GM19240 (cell line): ENCODE measurements around the gene CDCA4.

Experiments
- DNase-seq: peaks from one replicate; pipeline ENCODE4 v3.0.0; 2011; ENCODE audit warnings: low spot score; ENCODE audit not compliant: insufficient read length

The CDCA4 gene

DNA sequence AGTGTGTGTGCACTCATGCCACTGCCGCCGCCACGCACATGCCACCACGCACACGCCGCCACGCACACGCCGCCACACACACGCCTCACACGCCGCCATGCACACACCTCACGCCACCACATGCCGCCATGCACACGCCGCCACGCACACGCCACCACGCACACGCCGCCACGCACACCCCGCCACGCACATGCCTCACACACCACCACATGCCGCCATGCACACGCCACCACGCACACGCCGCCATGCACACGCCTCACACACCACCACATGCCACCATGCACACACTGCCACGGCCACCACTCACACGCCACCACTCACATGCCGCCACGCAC lies 29.0 kb downstream of the CDCA4 start:
- no peak for DNase-seq

DNA sequence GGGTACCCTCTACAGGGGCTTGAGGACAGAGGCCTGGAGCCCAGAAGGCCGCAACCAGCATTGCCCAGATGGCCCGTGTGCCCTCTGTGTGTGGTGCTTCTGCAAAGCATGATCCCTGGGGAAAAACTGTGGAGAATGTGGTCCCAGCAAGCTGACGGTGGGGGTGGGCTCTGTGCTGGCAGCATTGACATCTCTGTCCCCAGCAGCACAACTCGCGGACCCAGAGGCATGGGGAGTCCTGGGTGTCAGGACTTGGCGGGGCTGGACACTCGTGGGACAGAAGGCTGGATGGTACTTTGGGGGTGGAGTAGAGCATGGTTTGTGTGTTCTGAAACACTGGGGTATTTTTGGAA lies 31.0 kb downstream of the CDCA4 start:
- DNase-seq, result no peak

DNA sequence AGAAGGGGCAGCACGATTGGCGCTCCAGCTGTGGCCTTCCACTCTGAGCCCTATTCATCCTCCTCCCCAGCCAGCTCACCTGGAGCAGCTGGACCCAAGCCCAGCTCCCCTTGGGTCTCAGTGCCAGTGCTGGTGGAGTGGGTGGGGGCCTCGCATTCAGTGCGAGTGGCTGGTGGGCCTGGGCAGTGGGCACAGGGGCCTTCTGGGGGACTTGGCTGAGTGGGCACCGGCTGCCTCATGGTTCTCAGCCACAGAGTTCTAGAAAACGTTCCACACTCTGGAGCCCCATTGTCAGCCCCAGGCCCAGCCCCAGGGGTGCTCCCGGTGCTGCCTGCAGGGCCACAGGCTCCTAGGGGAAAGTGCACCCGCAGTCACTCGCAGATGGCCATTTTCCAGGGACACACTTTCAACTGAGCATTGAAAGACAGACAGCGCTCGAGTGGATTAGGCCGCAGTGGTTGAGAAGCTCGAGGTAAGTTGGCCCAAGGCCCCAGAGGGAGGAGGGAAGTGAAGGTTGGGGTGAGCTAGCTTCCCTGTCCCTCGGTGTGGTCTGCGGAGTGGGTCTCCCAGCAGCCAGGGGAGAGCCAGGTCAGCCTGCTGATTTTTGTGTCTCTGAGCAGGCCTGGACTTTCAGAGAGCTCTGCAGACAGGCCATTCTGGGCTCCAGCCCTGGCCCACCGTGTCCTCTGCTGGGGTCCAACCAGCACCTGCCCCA lies 31.5 kb downstream of the CDCA4 start:
- no peak for DNase-seq

- no peak for DNase-seq
Observed at GRCh38 chr14:104986487-104987164, 34.3 kb downstream of the CDCA4 start.

- peak; percentile 100 for DNase-seq
Observed at GRCh38 chr14:104985675-104986486, 35.0 kb downstream of the CDCA4 start, which contains the start of gene CLBA1. TSS of gene CLBA1 (plus strand) at chr14:104985788. CDS start at chr14:104986432, 644 bp downstream.

DNA sequence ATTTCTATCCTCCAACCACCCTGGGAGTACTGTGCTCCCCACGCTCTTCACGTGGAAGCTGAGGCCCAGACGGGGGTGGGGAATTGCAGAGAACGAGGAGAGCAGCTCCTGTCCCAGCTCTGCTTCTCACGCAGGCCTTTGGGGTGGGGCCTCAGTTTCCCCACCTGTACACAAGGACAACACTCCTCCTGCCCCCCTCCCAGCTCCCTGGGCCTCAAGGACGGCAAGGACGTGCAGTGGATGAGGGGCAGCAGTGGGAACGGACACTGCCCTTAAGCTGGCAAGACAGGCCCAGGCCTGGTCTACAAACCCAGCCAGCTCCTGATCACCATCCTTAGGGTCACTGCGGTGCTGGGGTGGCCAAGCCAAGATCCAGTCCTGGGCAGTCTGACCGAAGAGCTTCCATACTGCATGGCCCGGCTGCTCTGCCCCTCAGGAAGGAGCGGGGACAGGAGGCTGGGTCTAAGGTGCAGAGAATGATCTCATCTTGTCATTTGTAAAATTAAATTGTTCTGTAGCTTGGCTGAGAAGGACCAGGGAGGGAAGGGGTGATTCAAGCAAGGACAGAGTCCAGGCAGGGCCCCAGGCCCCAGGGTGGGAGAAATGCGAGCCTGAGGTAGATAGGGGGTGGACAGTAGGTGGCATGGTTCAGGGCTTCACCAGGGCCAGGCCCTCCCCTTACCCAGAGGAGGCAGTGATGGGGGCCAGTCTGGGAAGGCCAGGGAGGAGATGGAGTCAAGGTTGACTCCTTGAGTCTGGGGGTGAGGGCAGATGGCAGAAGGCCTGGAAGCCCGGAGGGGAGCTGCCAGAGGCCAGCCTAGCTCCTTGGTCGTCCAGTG lies 36.6 kb downstream of the CDCA4 start:
- no peak for DNase-seq

- DNase-seq, result no peak
Observed at GRCh38 chr14:104983231-104983721, 37.6 kb downstream of the CDCA4 start.

DNA sequence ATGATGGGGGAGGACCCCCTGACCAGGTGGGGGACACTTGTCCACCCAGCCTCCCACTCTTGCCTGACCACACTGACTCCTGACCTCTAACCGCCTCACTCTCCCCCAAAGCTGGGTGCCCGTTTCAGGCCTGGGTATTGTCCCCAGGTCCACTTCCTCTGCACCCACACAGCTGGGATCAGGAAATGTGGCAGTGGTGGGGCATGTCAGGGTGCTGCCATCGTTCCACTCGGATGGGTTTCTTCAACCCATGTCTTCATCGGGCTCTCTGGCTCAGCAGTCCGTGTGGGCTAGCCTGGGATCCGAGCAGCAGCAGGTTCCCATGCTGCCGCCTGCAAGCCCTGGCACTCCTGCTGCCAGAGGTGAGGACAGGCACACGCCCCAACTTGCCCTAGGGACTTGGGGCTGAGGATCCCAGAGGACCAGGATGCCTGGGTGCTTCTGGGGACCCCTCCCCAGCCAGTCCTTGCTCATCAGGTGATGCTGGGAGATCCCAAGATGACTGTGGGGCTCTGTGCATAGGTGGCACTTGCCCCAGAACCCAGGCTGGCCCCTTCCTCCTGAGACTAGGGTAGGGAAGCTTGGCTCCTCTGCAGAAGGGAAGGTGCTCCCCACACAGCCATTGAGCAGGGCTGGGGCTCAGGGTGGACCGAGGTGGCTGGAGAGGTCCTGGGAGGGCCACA lies 38.2 kb downstream of the CDCA4 start:
- no peak for DNase-seq

DNA sequence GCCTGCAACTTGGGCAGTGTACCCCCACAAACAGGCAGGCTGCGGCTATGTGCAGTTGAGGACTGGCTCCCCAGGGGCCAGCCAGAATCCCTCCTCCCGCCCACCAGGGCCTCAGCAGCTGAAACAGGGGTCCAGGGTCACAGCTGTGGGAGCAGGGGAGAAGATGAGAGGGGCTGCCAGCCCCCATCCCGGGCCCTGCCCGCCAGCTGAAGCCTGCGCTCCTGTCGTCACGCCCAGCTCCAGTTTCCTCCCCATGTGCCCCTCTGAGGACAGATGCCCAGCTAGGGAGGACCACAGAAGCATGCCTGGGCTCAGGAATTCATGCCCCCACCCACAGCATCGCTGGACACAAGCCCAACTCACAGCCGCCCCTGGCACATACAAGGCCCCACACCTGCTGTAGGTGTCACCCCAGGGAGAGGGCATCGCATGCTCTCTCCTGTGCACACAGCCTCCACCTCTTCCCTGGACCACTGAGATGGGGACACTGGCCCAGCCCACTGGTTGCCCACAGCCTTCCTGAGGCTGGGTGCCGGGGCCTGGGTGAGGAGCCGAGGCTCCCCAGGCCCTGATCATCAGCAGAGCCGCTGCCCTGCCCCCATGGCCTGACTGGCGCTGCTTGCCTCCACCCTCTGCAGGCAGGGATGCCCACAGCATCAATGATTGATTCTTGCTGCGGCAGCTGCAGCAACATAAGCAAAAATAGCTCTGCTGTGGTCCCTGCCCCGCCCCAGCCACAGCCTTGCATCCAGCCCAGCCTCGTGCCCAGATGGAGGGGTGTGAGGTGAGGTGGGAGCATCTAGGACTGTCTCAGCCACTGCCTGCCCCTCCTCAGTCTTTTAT lies 39.0 kb downstream of the CDCA4 start:
- no peak for DNase-seq

- DNase-seq, result no peak
Observed at GRCh38 chr14:104980611-104981531, 40.0 kb downstream of the CDCA4 start.

DNA sequence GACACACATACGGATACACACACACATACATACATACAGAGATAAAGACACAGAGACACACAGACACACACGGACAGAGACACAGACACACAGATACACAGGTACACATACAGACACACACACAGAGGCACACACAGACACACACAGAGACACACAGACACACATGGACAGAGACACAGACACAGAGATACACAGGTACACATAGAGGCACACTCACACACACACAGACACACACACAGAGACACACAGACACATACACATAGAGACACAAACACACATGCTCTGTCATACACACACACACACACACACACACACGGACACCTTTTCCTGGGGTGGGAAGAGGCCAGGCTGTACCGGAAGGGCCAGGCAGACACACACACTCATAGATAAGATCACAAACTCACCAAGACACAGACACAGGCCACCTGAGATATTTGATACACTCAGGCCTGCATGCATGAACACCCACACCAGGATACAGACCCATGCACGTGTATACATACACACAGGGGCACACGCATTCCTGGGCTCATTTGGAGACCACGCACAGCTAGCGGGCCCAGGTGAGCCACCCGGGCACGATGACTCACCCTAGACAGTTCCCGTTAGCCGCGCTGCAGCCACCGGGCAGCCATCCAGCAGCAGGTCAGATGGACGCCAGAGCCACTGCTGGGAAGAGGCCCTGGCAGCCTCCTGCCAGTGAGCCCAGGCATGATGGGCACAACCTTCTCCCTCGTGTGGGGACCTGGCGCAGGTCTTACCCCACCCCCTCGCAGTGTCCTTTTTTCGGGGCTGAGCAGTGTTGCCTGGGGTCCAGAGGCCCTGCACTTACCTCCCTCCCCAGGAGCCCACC lies 40.9 kb downstream of the CDCA4 start:
- DNase-seq, result no peak

GRCh38 chr14:104978746-104979691 lies 41.9 kb downstream of the CDCA4 start:
- DNase-seq, result no peak

GRCh38 chr14:104977681-104978653 lies 42.9 kb downstream of the CDCA4 start, which contains the start of gene AHNAK2:
TSS of gene AHNAK2 (minus strand) at chr14:104978374. CDS start at chr14:104978237, 137 bp downstream.
- no peak for DNase-seq

DNA sequence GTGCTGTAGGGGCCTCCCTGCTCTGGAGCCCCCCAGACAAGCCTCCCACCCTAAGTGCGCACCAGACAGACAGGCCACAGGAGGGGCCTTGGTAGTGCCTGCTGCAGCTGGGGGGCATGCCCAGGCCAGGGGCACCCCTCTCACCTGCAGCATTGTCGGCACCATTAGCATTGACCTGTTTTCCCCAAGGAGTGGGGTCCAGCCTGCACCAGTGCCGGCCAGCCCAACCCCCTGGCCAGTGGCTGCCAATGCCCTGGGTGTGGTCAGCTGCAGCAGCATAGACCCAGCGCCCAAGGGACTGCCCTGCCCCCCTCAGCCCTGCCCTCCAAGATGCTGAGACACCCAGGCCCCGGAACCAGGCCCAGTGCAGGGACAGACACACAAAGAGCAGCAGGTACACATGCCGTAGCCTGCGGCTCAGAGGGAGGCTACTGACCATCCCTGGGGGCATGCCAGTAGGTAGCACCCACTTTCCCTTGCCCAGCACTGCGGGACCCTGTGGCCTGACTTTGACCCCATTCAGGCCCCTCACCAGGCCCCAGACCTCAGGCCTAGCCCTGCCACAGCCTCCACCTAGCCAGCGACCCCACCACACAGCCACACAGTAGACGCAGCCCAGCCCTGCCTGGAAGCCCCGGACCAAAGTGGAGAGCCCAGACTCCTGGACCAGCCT lies 43.7 kb downstream of the CDCA4 start:
- DNase-seq, result no peak
